ENCODE data around the gene TSPAN9.

Gene TSPAN9

GRCh38 chr12:3233797-3234196 lies 156.6 kb downstream of the TSPAN9 start:
- no peak for DNase-seq

- no peak for DNase-seq
Observed at GRCh38 chr12:3236345-3237187, 159.4 kb downstream of the TSPAN9 start.

GRCh38 chr12:3238196-3238595 lies 161.0 kb downstream of the TSPAN9 start:
- no peak for DNase-seq

GRCh38 chr12:3241621-3242020 lies 164.4 kb downstream of the TSPAN9 start:
- DNase-seq = no peak

GRCh38 chr12:3242199-3242863 lies 165.2 kb downstream of the TSPAN9 start:
- DNase-seq = no peak

- DNase-seq = no peak
Observed at GRCh38 chr12:3243376-3244084, 166.4 kb downstream of the TSPAN9 start.

- DNase-seq = no peak
Observed at GRCh38 chr12:3244219-3244750, 167.1 kb downstream of the TSPAN9 start.

GRCh38 chr12:3246253-3246652 lies 169.1 kb downstream of the TSPAN9 start:
- DNase-seq = no peak

GRCh38 chr12:3247077-3247476 lies 169.9 kb downstream of the TSPAN9 start:
- DNase-seq = no peak

- DNase-seq = no peak
Observed at GRCh38 chr12:3247629-3248161, 170.5 kb downstream of the TSPAN9 start.

- no peak for DNase-seq
Observed at GRCh38 chr12:3249081-3249800, 172.1 kb downstream of the TSPAN9 start.

GRCh38 chr12:3250034-3250433 lies 172.9 kb downstream of the TSPAN9 start:
- DNase-seq = no peak

GRCh38 chr12:3250576-3250975 lies 173.4 kb downstream of the TSPAN9 start:
- DNase-seq = no peak

GRCh38 chr12:3251067-3251466 lies 173.9 kb downstream of the TSPAN9 start:
- no peak for DNase-seq

- DNase-seq = no peak
Observed at GRCh38 chr12:3251691-3252090, 174.5 kb downstream of the TSPAN9 start.

GRCh38 chr12:3252450-3252891 lies 175.3 kb downstream of the TSPAN9 start:
- peak; percentile 88 for DNase-seq

GRCh38 chr12:3253682-3254275 lies 176.6 kb downstream of the TSPAN9 start:
- DNase-seq = no peak

GRCh38 chr12:3255057-3255456 lies 177.9 kb downstream of the TSPAN9 start:
- DNase-seq = no peak

- DNase-seq = no peak
Observed at GRCh38 chr12:3256103-3256631, 179.0 kb downstream of the TSPAN9 start.

- DNase-seq = no peak
Observed at GRCh38 chr12:3257411-3257810, 180.2 kb downstream of the TSPAN9 start.

- DNase-seq = no peak
Observed at GRCh38 chr12:3259973-3260372, 182.8 kb downstream of the TSPAN9 start.

All from NCI-H1092 (cell line).